Common myeloid progenitor, CD34-positive (primary cell): ENCODE measurements around the gene NUP188.

Source experiments
- CTCF ChIA-PET: fragments of 350-600 bp; sonication (Branson Sonifier 250); formaldehyde crosslinking; loops from one replicate; lab custom pipeline; 2021; ENCODE audit warnings: antibody characterized with exemption; lab: Charles Lee
- POLR2A ChIA-PET: fragments of 350-600 bp; sonication (Branson Sonifier 250); formaldehyde crosslinking; loops from one replicate; lab custom pipeline; 2021; ENCODE audit warnings: antibody characterized with exemption; lab: Charles Lee
- DNase-seq, 3 donors: peaks; one replicate each; pipeline versions ENCODE4 v3.0.0 to v3.0.0-alpha.2; 2013
- H3K27ac ChIP-seq, 2 experiments: 1 replicate in 1 of 2; 2 replicates in 1 of 2; pipeline ENCODE4 v1.7.0; 2013; ENCODE audit warnings: inconsistent platforms in 2 of 2, low read length in 2 of 2, mild to moderate bottlenecking in 2 of 2, low read depth in 1 of 2, moderate library complexity in 1 of 2; ENCODE audit not compliant: severe bottlenecking in 2 of 2, insufficient read depth in 1 of 2, poor library complexity in 1 of 2
- H3K27me3 ChIP-seq, 5 experiments: replicated peaks in 2 of 5; 1 replicate in 3 of 5; 2 replicates in 2 of 5; pipeline versions ENCODE4 v1.6.1 to v1.7.0; 2013; ENCODE audit warnings: low read length in 4 of 5, mild to moderate bottlenecking in 2 of 5, moderate library complexity in 2 of 5, inconsistent platforms in 1 of 5; ENCODE audit not compliant: insufficient read depth in 5 of 5, control insufficient read depth in 4 of 5
- H3K36me3 ChIP-seq, 4 experiments: 1 replicate in 2 of 4; 2 replicates in 2 of 4; pipeline versions ENCODE4 v1.6.1 to v1.7.0; 2013; ENCODE audit warnings: low read length in 3 of 4, control low read depth in 1 of 4, mild to moderate bottlenecking in 1 of 4; ENCODE audit not compliant: control insufficient read depth in 4 of 4, insufficient read depth in 4 of 4
- H3K4me1 ChIP-seq, 4 experiments: 1 replicate in 3 of 4; 2 replicates in 1 of 4; pipeline versions ENCODE4 v1.6.1 to v1.7.1; 2013; ENCODE audit warnings: low read length in 3 of 4, mild to moderate bottlenecking in 3 of 4, control low read depth in 1 of 4, inconsistent platforms in 1 of 4, moderate library complexity in 1 of 4; ENCODE audit not compliant: control insufficient read depth in 4 of 4, insufficient read depth in 4 of 4; ENCODE audit errors: control extremely low read depth in 1 of 4
- H3K4me3 ChIP-seq, 7 experiments: 1 replicate in 4 of 7; 2 replicates in 3 of 7; pipeline versions ENCODE4 v1.5.1 to v1.7.0; 2013; ENCODE audit warnings: mild to moderate bottlenecking in 7 of 7, low read length in 6 of 7, moderate library complexity in 6 of 7, inconsistent platforms in 2 of 7, low read depth in 2 of 7, control low read depth in 1 of 7; ENCODE audit not compliant: insufficient read depth in 4 of 7, control insufficient read depth in 1 of 7; ENCODE audit errors: extremely low read depth in 1 of 7
- H3K9me3 ChIP-seq, 5 experiments: 1 replicate in 4 of 5; 2 replicates in 1 of 5; pipeline versions ENCODE4 v1.6.1 to v1.7.1; 2013; ENCODE audit warnings: low read length in 4 of 5, mild to moderate bottlenecking in 2 of 5, inconsistent platforms in 1 of 5, low read depth in 1 of 5, moderate library complexity in 1 of 5; ENCODE audit not compliant: control insufficient read depth in 4 of 5, insufficient read depth in 2 of 5; ENCODE audit errors: control extremely low read depth in 1 of 5
- WGBS: methylation state at CpG from one replicate; pipeline ENCODE4 v1.1.5; 2013; ENCODE audit not compliant: insufficient coverage; 5-methylcytosine and 5-hydroxymethylcytosine counted together

Gene NUP188

GRCh38 chr9:128972956-128973355 lies 25.5 kb downstream of the NUP188 start:
- WGBS = no CpG with 5 or more reads among the region's 4 CpGs
- ChIA-PET CTCF (interaction anchor here (0.7 to 1.5 kb wide), 2 partner anchors 34 to 159 kb away, joined by 3 read pairs; no protein-coding TSS in a partner anchor), POLR2A (interaction anchor here (0.6 kb wide), 1 partner anchor 155 kb away, joined by 6 read pairs; no protein-coding TSS in a partner anchor)
- DNase-seq = no peak
- H3K27me3 ChIP-seq = no peaks in the 10 kb centered on the region
- H3K9me3 ChIP-seq = no peaks in the 10 kb centered on the region
- H3K27ac ChIP-seq = no peak overlapping the region
- peaks cover 18 to 87% (median 57%) of the 10 kb centered on the region in 4 experiments for H3K36me3 ChIP-seq
- no peaks in the 10 kb centered on the region for H3K4me1 ChIP-seq
- H3K4me3 ChIP-seq = no peak overlapping the region

- Histone ChIP-seq H3K36me3 (peaks cover 11 to 89% (median 52%) of the 10 kb centered on the region in 4 experiments), H3K9me3 (no peaks in the 10 kb centered on the region), H3K27ac (peak overlapping the region in 1 of 2 experiments; percentile 14), H3K4me3 (no peak overlapping the region), H3K4me1 (no peaks in the 10 kb centered on the region), H3K27me3 (no peaks in the 10 kb centered on the region)
- POLR2A ChIA-PET = no interaction called here
- CTCF ChIA-PET = interaction anchor here (1.1 to 1.5 kb wide), 2 partner anchors 10 to 26 kb away, joined by 3 read pairs; no protein-coding TSS in a partner anchor
- DNase-seq = no peak
- 100% methylated on average over 2 of the region's 3 CpGs for WGBS
These were observed 31.6 kb downstream of the NUP188 start for GRCh38 chr9:128979111-128979510.

- Histone ChIP-seq H3K9me3 (no peaks in the 10 kb centered on the region), H3K27me3 (no peaks in the 10 kb centered on the region), H3K27ac (no peak overlapping the region), H3K4me1 (no peaks in the 10 kb centered on the region), H3K4me3 (no peak overlapping the region), H3K36me3 (peaks cover 17 to 96% (median 66%) of the 10 kb centered on the region in 4 experiments)
- 94% methylated on average over 4 of the region's 8 CpGs for WGBS
- no peak for DNase-seq
- ChIA-PET CTCF (no interaction called here), POLR2A (no interaction called here)
These were observed 36.0 kb downstream of the NUP188 start for GRCh38 chr9:128983536-128983935.

GRCh38 chr9:128986671-128987070 lies 39.2 kb downstream of the NUP188 start:
- H3K36me3 ChIP-seq = peaks cover 6 to 89% (median 58%) of the 10 kb centered on the region in 4 experiments
- H3K9me3 ChIP-seq = no peaks in the 10 kb centered on the region
- DNase-seq = no peak
- no peak overlapping the region for H3K4me3 ChIP-seq
- CTCF ChIA-PET = interaction anchor here (0.9 to 1.5 kb wide), 2 partner anchors 10 to 12 kb away, joined by 3 to 4 read pairs; no protein-coding TSS in a partner anchor
- no peaks in the 10 kb centered on the region for H3K27me3 ChIP-seq
- POLR2A ChIA-PET = no interaction called here
- 100% methylated on average over 4 of the region's 5 CpGs for WGBS
- H3K4me1 ChIP-seq = no peaks in the 10 kb centered on the region
- no peak overlapping the region for H3K27ac ChIP-seq

- 100% methylated on average over 3 of the region's 5 CpGs for WGBS
- Histone ChIP-seq H3K27ac (no peak overlapping the region), H3K4me3 (no peak overlapping the region), H3K4me1 (no peaks in the 10 kb centered on the region), H3K27me3 (no peaks in the 10 kb centered on the region), H3K36me3 (peaks cover 10 to 86% (median 56%) of the 10 kb centered on the region in 4 experiments), H3K9me3 (no peaks in the 10 kb centered on the region)
- DNase-seq = no peak
- ChIA-PET CTCF (interaction anchor here (1.5 kb wide), 1 partner anchor 9 kb away, joined by 3 read pairs; no protein-coding TSS in a partner anchor), POLR2A (no interaction called here)
These were observed 40.3 kb downstream of the NUP188 start for GRCh38 chr9:128987805-128988204.

- H3K9me3 ChIP-seq = no peaks in the 10 kb centered on the region
- 87% methylated on average over 7 of the region's 7 CpGs for WGBS
- POLR2A ChIA-PET = no interaction called here
- peaks cover 22 to 83% (median 51%) of the 10 kb centered on the region in 4 experiments for H3K36me3 ChIP-seq
- H3K27ac ChIP-seq = no peak overlapping the region
- no peaks in the 10 kb centered on the region for H3K4me1 ChIP-seq
- H3K27me3 ChIP-seq = no peaks in the 10 kb centered on the region
- peak; percentile 5 to 35 (median 31) for DNase-seq
- H3K4me3 ChIP-seq = no peak overlapping the region
- CTCF ChIA-PET = interaction anchor here (1.3 to 2.3 kb wide), 2 partner anchors 14 to 141 kb away, joined by 3 to 11 read pairs; no protein-coding TSS in a partner anchor
These were observed 45.5 kb downstream of the NUP188 start for GRCh38 chr9:128992995-128993394.

- H3K36me3 ChIP-seq = peaks cover 39 to 85% (median 62%) of the 10 kb centered on the region in 4 experiments
- WGBS = 92% methylated on average over 3 of the region's 5 CpGs
- H3K27ac ChIP-seq = no peak overlapping the region
These were observed 48.3 kb downstream of the NUP188 start for GRCh38 chr9:128995791-128996190.

More at GRCh38 chr9:128995791-128996190, 48.3 kb downstream of the NUP188 start:
- H3K4me1 ChIP-seq = no peaks in the 10 kb centered on the region
- POLR2A ChIA-PET = interaction anchor here (0.6 kb wide), 1 partner anchor 839 kb away, joined by 3 read pairs; no protein-coding TSS in a partner anchor
- H3K9me3 ChIP-seq = no peaks in the 10 kb centered on the region
- CTCF ChIA-PET = interaction anchor here (4.6 kb wide), 1 partner anchor 10 kb away, joined by 30 read pairs; no protein-coding TSS in a partner anchor
- no peak overlapping the region for H3K4me3 ChIP-seq
- no peaks in the 10 kb centered on the region for H3K27me3 ChIP-seq
- DNase-seq = no peak
